ENCODE data around the gene SCNM1.

- TF ChIP-seq SPI1 (IDR thresholded peaks at IDR 0.05; ENCODE audit: low read depth, low read length): no peak
- TF ChIP-seq TAF1 (IDR thresholded peaks at IDR 0.05; ENCODE audit: low read depth, low read length): no peak
- no peak for TF ChIP-seq POLR2AphosphoS5 (IDR thresholded peaks at IDR 0.05; ENCODE audit: low read depth, low read length)
- TF ChIP-seq POU2F2 (IDR thresholded peaks at IDR 0.05; ENCODE audit: low read depth, low read length): no peak
Measured at GRCh38 chr1:151130987-151131586, 34.9 kb upstream of the SCNM1 start.

All from GM12891 (cell line).